PFSK-1 (cell line): ENCODE data around the gene DNAJB13.

Source experiments
- POLR2AphosphoS5 ChIP-seq: IDR thresholded peaks from 2 replicates; pipeline ENCODE4 v1.6.1; 2012; ENCODE audit warnings: low read depth, mild to moderate bottlenecking, control low read depth, low read length, moderate library complexity
- SIN3A ChIP-seq: IDR thresholded peaks from 2 replicates; pipeline ENCODE4 v1.6.1; 2012; ENCODE audit warnings: mild to moderate bottlenecking, low read length, moderate library complexity, borderline replicate concordance; ENCODE audit not compliant: insufficient read depth
- TAF1 ChIP-seq: IDR thresholded peaks from 2 replicates; pipeline ENCODE4 v1.6.1; 2012; ENCODE audit warnings: low read length, control low read depth, borderline replicate concordance; ENCODE audit not compliant: insufficient read depth
- TF ChIP-seq, protein P1 (sequence below), 2 experiments: IDR thresholded peaks; 2 replicates each; pipeline versions ENCODE4 v1.6.1 to v1.8.0; 2011 to 2012; ENCODE audit warnings: low read depth in 2 of 2, low read length in 2 of 2, control low read depth in 1 of 2, inconsistent platforms in 1 of 2, mild to moderate bottlenecking in 1 of 2, moderate library complexity in 1 of 2; ENCODE audit not compliant: insufficient read depth in 1 of 2

DNA sequence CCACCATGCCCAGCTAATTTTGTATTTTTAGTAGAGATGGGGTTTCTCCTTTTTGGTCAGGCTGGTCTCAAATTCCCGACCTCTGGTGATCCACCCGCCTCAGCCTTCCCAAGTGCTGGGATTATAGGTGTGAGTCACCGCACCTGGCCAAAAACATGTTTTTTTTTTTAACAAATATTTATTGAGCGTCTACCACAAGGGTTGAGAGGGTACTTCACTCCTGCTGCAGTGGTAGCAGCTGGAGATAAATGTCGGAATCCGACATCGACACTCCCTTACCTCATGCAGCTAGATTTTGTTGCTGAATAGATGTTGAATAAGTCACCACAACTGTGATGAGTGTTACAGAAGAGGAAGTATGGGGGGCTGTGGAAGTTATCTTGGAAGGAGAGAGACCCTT is 971 bp downstream of the DNAJB13 start:
- TF ChIP-seq POLR2AphosphoS5 (no peak), SIN3A (no peak), TAF1 (no peak)
- TF ChIP-seq, protein P1, sequence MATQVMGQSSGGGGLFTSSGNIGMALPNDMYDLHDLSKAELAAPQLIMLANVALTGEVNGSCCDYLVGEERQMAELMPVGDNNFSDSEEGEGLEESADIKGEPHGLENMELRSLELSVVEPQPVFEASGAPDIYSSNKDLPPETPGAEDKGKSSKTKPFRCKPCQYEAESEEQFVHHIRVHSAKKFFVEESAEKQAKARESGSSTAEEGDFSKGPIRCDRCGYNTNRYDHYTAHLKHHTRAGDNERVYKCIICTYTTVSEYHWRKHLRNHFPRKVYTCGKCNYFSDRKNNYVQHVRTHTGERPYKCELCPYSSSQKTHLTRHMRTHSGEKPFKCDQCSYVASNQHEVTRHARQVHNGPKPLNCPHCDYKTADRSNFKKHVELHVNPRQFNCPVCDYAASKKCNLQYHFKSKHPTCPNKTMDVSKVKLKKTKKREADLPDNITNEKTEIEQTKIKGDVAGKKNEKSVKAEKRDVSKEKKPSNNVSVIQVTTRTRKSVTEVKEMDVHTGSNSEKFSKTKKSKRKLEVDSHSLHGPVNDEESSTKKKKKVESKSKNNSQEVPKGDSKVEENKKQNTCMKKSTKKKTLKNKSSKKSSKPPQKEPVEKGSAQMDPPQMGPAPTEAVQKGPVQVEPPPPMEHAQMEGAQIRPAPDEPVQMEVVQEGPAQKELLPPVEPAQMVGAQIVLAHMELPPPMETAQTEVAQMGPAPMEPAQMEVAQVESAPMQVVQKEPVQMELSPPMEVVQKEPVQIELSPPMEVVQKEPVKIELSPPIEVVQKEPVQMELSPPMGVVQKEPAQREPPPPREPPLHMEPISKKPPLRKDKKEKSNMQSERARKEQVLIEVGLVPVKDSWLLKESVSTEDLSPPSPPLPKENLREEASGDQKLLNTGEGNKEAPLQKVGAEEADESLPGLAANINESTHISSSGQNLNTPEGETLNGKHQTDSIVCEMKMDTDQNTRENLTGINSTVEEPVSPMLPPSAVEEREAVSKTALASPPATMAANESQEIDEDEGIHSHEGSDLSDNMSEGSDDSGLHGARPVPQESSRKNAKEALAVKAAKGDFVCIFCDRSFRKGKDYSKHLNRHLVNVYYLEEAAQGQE (IDR thresholded peaks at IDR 0.05; ENCODE audit: insufficient read depth in 1 of 2, low read depth in 2 of 2, low read length in 2 of 2), result no peak
